Suprapubic skin (tissue), 4 donors: ENCODE results near the gene SEPTIN8.

Source experiments
- EP300 ChIP-seq: sonication (generic); formaldehyde crosslinking; IDR thresholded peaks from one replicate; pipeline ENCODE4 v1.6.1; 2017; ENCODE audit warnings: antibody characterized with exemption
- POLR2A ChIP-seq, 2 donors: fragments of 450-650 bp; IDR thresholded peaks; one replicate each; pipeline ENCODE4 v1.6.1; 2017; ENCODE audit warnings: antibody characterized with exemption in 2 of 2, mild to moderate bottlenecking in 2 of 2, moderate library complexity in 2 of 2
- POLR2AphosphoS5 ChIP-seq, 3 donors: sonication (generic); formaldehyde crosslinking; IDR thresholded peaks; one replicate each; pipeline ENCODE4 v1.6.1; 2017; ENCODE audit warnings: antibody characterized with exemption in 3 of 3
- TF ChIP-seq, protein P1 (sequence below), 2 donors: fragments of 200-600 bp in 1 of 2; fragments of 450-650 bp in 1 of 2; sonication (generic) in 1 of 2; IDR thresholded peaks; one replicate each; pipeline ENCODE4 v1.5.1; 2016 to 2019; ENCODE audit warnings: antibody characterized with exemption in 2 of 2, mild to moderate bottlenecking in 1 of 2, moderate library complexity in 1 of 2

GRCh38 chr5:132759114-132760048, 17.7 kb downstream of the SEPTIN8 start:
- TF ChIP-seq, protein P1, sequence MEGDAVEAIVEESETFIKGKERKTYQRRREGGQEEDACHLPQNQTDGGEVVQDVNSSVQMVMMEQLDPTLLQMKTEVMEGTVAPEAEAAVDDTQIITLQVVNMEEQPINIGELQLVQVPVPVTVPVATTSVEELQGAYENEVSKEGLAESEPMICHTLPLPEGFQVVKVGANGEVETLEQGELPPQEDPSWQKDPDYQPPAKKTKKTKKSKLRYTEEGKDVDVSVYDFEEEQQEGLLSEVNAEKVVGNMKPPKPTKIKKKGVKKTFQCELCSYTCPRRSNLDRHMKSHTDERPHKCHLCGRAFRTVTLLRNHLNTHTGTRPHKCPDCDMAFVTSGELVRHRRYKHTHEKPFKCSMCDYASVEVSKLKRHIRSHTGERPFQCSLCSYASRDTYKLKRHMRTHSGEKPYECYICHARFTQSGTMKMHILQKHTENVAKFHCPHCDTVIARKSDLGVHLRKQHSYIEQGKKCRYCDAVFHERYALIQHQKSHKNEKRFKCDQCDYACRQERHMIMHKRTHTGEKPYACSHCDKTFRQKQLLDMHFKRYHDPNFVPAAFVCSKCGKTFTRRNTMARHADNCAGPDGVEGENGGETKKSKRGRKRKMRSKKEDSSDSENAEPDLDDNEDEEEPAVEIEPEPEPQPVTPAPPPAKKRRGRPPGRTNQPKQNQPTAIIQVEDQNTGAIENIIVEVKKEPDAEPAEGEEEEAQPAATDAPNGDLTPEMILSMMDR (IDR thresholded peaks at IDR 0.05), result no peak
- TF ChIP-seq POLR2AphosphoS5 (IDR thresholded peaks at IDR 0.05), result no peak
- no peak for TF ChIP-seq POLR2A (IDR thresholded peaks at IDR 0.05)
- no peak for TF ChIP-seq EP300
